Stimulated activated CD8-positive, alpha-beta memory T cell treated with anti-CD3 and anti-CD28 coated beads, Interleukin-12 subunit alpha, Interleukin-12 subunit beta, amount 100 ng/mL, for 24 hours (primary cell): ENCODE results near the gene AGK.

Experiments
- DNase-seq: peaks from one replicate; pipeline ENCODE4 v3.0.0-alpha.2; 2020; ENCODE audit errors: extremely low read depth

Gene AGK

DNA sequence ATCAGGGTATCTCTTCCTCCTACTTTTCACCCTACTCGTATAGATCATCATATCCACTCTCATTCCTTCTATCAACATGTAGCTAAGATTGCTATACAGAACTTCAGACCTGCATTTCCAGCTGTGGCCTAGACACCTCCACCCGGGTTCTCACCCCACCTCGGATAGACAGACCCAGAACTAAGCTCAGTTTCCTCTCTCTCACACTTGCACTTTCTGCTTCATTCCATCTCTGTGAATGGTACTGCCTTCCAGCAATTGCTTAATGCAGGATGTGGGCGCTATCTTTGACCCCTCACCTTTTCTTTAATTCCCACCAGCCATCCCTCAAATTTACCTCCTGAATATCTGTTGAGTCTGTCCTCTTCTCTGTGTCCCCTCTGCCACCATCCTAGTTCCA, 35.7 kb downstream of the AGK start:
- DNase-seq, result no peak

DNA sequence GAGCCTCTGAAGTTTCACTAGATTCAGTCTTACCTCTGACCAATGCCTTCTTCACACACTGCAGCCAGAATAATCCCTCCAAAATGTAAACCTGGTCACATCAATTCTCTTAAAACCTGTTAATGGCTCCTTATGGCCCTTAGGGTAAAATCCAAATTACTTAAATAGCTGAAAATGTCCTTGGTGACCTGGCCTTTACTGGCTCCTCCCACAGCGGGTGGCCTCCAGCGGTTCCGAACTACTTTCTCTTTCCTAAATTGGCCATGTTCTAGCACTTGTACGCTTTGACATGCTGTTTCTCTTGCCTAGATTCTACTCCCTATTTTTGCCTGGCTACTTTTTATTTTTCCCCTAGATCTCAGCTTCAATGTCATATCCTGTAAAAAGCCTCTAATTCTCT, 36.1 kb downstream of the AGK start:
- no peak for DNase-seq

DNA sequence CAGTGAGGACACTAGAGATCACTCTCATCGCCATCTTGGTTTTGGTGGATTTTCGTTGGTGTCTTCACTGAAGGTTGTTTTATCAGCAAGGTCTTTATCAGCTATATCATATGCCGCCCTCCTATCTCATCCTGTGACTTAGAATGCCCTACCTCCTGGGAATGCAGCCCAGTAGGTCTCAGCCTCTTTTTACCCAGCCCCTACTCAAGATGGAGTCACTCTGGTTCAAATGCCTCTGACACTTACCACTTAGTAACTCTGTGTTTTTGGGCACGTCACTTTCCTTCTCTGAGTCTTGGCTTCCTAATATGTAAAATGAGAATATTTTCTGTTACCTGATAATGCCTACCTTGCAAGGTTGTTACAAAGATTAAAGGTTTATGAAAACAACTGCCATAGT, 37.7 kb downstream of the AGK start:
- no peak for DNase-seq

DNA sequence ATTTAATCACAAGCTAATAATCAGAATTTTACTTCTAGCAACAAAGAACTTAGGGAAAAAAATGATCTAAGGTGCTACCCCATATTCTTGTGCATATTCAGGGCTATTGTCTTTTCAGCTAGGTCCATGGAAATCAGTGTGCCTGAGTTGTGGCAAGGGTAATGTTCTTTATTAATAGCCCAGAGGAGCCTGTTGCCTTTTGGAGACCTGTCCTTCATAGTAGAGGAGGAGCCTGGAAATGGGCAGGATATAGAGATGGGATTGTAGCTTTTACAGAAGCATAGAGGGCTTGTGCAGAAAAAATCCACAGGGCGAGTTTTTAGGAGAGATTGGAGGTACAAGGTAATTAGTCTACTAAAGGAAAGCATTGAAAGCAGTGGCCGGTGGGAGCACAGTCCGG, 38.9 kb downstream of the AGK start:
- no peak for DNase-seq

DNA sequence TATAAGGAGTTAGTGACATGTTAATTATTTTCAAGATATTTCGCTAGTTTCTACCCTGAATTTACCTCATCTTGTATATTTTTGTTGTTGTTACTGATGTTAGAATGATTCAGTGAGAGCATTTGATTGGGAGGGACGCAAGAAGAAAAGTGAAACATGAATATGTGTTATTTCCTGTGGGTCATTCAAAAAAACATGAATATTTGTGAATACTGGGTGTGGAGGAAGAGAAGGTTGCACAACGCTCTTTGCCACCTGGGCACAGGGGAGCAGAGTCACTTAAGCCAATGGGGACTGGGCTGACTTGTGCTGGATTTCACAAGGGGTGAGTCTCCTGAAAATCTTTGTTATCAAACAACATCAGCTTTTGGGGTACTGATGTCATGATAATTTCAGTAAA, 39.5 kb downstream of the AGK start:
- no peak for DNase-seq

DNA sequence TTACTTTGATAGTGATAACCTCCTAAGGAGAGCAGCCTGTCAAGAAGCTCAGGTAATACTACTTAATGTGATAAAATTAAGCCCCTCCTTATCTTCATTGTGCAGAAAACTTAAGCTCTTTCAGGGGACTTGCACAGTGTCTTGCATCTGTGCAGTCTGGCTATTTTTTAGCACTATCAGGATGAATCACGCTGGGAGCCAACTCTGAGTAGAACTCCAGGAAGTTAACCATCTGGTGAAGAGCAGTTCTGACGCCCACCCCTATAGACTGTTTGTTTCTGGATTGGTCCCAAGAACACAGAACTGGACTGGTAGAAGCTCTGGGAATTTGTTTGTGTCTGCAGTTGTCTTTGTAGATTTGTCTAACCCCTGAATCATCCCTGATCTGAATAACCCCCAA, 41.9 kb downstream of the AGK start:
- DNase-seq, result no peak

DNA sequence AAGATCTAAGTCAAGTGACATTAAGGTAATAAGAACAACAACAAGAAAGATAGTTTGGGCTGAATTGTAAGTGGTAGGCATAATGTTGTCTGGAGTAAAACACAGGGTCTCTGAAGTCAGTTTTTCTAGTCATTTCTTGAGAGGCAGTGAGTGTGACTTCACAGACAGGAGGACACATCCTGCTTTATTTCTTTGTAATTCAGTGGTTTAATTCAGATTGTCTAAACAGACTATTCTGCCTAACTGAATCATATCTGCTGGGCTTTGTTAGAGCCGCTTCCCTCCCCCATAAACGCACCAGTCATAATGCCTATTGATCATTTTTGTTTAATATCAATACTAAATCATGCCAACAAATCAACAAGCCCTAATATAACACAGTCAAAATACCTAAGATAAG, 46.8 kb downstream of the AGK start:
- DNase-seq, result no peak

DNA sequence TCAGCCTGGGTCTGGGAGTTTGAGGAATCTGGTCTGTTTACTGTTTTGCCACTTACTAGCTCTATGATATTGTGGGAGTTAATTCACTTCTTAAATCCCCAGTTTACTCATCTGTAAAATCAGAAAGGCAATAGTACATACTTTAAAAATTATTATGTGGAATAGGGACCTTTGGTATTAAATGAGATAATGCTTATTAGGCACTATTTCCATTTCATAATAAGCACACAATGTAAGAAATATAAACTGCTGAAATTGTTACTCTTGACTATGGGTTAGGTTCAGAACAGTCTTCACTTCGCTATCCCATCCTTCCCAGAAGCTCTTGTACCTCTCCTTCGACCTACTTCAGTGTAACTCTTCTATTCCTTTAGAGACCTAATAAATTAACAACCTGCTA, 47.2 kb downstream of the AGK start:
- DNase-seq, result no peak

DNA sequence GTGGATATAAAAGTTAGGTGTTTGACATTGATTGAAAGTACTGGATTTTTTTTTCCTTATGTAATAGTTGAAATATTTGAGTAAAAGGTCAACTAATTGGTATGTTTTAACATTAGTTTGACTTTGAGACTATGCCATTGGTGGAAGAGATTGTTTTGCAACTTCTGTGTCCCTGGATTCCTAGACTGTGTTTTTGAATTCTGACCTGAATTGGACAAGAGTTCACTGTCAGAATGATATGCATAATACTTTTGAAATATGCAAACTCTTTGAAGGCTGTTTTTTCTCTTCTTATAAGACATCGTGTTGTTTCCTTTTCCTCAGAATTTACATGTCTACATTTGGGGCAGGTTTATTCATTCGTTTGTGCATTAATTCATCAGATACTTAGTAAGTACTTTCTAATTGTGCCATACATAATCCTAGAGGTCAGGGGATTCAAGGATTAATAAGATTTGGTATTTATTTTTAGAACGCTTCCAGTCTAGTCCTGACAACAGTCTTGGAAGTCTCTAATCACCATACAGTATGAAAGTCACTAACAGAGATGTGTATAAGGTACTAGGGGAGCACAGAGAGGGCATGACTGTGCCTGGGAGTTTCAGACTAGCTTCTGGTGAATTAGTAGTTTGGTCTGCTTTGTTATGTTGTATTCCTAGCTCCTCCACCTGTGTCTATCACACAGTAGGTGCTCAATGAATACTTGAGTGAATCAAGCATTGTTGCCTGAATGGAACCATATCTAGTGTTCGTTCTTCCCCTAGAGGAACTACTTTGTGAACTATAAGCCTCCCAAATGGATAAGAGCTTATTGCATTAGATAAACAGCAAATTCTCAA, 49.2 kb downstream of the AGK start:
- DNase-seq, result no peak

DNA sequence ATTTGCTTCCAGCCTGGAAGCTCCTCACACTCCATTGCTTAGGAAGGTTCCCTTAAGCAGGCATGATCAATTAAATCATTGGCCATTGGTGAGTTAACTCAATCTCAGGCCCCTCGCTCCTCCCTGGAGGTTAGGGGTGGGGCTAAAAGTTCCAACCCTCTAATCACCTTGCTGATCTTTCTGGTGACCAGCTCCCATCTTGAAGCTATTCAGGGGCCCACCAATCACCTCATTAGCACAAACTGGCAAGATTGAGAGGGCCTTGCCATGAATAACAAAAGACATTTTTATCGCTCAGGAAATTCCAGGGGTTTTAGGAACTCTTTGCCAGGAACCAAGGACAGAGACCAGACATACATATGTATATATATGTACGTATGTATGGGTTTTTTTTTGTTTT, 58.4 kb downstream of the AGK start:
- DNase-seq, result no peak

DNA sequence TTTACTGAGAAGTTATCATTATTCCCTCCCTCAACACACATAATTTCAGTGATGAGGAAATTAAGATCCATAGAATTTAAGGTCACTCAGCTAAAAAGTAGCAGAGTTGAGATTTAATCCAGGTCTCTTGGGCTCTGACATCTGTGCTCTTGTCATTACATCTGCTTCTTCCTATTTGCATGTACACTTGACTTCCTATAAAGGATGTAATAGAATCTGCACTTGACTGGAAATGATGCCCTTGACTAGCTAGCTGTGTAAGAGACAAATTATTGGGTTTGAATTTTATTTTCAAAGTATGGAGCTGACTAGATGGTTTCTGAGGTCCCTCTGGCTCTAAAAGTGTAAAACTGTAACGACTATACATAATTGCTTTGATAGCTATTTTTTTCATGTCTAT, 59.5 kb downstream of the AGK start:
- no peak for DNase-seq

DNA sequence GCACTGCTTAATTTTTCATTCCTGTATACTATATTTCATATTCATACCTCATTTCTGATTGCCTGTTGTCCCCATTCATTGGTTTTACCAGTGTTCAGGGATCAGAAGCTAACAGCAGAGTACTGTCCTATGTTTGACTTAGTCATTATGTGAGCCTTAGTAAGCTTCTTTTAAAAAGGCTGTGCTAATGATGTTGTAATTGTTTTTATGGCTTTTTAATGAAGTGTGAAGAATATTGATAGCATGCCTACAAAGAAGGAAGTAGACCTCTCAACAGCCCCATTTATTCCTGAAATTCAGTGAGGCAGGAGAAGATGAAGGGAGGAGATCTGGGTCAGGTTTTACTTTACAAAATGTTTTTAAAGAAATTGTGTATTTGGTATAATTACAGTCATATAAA, 61.7 kb downstream of the AGK start:
- no peak for DNase-seq

DNA sequence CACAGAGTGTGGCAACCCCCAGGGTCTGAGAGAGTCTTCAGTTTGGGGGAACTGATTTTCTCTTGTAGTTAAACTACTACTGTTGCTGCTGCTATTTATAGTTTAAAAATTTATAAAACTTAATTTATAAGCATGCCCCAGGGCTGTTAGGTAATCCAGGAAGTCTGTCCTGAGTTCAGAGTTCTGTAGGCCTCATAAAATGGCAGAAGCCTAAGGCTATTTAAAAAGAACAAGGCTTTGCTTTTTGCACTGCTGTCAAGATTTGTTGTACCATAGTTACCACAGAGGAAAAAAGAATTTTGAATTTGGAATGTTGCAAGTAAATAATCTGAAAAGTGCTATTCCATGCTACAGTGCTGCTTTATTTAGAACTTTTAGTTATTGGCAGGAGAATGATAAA, 66.1 kb downstream of the AGK start:
- no peak for DNase-seq

DNA sequence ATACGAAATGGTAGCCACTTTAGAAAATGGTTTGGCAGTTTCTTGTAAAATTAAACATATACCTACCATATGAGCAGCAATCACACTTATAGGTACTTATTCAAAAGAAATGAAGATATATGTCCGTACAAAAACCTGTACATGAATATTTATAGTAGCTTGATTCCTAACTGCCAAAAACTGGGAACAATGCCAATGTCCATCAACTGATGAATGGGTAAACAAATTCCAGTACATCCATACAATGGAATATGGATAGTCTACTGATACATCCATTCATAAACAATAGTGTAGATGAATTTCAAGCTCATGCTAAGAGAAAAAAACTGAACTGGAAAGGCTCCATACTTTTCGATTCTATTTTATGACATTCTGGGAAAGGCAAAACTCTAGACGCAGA, 68.5 kb downstream of the AGK start:
- DNase-seq, result no peak

DNA sequence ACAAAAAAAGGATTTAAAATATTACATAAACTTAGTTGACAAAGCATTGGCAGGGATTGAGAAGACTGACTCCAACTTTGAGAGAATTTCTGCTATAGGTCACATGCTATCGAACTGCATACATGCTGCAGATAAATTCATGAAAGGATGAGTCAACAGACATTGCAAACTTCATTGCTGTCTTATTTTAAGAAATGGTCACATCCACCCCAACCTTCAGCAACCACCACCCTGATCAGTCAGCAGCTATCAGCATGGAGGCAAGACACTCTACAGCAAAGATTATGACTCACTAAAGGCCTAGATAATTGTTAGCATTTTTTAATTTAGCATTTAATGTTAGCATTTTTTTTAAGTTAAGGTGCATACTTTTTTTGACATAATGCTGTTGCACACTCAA, 73.6 kb downstream of the AGK start:
- no peak for DNase-seq

DNA sequence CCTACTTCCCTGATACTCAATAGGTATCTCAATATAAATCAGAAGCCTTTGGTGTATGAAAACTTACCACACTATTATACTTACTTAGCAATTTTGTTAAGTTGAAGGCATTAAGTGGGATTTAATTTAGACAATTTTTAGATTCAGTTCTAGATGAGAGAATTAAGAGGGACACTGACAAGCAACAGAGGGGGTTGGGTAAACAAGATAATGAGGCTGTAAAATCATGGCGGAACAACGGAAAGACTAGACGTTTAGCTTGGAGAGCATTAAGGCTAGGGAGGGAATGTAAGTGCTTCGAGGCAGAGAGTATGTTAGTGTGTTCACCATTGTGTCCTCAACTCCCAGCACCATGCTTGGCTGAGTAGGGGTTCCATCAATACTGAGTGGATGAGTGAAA, 79.4 kb downstream of the AGK start:
- no peak for DNase-seq

DNA sequence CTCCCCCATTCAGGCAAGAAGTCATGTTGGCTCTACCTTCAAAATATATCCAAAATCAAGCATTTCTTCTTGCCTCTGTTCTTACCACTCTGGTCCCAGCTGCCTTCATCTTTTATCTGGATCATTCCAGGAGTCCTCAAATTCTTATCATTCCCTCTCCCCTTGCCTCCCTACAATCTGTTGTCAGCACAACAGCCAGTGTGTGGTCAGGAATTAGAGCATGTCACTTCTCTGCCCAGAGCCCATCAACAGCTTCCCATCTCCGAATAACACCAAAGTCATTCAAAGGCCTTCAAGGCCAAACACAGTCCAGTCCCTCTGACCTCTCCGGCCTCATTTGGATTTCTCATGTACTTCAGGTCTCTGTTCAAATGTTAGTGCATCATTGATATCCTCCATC, 80.3 kb downstream of the AGK start:
- DNase-seq, result no peak

DNA sequence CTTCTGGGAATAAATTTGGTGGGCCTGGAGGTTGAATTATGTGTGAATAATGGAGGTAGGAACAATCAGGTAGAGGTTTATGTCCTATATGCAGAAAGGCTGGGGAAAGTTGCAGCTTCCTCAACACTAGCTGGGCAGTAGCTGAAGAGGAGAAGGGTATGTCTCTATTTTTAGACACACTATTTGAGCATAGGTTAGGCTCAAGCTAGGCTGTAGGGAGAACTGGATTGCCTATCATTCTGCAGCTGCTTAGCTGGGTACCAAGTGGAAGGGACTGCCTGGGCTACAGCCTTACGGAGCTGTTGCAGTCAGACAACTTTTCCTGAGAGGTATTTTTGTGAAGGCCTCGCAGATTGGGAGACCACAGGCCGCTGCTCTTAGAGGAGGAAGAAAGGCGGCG, 82.9 kb downstream of the AGK start:
- no peak for DNase-seq

DNA sequence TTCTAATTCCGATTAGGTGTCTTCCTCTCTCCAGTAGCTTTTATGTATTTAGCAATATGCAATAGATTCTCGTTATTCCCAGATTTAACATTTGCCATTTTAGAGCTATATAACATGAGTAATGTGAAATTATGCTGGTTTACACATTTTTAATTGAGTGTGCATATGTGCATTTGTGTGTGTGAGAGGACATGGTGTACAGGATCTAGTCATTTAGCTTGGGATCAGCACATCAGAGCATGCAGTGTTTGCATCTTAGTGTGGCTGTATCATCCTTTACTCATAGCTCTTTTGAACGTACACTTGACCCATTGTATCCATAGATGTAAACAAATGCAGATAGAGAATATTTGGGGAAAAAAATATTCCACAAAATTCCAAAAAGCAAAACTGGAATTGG, 84.8 kb downstream of the AGK start:
- no peak for DNase-seq

DNA sequence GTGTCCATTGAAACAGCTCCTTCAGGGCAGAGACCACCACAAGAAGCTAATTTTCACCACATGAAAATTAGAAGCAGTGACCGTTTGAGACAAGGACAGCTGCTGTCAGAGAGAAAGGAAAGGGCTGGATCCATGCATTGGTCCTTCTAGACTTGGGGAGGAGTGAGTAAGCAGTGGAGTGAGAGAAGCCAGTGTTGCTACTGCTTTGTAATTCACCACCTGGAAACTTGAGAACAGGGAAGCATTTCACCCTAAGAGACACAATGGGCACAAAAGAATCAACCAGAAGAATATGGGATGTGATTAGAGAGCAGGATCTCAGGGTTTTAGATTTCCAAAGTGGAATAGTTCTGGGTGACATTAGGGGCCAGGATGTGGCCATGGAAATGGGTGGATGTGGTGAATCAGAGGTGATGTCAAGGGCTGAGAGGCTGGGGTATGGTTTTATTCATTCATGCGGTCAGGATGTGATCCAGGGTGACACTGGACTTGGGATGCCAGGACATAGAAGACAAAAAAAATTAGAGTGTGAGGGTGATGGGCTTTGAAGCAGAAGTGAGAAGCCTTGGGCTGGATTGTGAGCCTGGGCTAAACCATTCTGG, 89.1 kb downstream of the AGK start:
- no peak for DNase-seq

DNA sequence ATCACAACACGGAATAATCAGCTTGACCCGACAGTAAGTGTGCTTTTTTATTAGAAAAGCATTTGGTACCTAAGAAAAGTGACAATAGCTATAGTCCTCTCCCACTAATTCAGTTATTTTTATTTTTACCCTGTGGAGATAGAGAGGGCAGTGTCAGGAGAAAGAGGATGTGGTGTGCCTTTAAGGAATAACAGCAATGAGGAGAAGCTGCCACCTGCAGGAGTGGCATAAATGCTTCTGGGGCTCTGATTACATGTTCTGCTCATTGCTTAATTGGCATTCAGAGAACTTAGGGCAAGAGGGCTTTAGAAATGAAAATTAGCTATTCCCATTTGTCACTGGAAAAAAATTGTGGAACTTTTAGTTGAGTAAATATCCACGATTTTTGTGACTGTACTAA, 90.7 kb downstream of the AGK start:
- no peak for DNase-seq

DNA sequence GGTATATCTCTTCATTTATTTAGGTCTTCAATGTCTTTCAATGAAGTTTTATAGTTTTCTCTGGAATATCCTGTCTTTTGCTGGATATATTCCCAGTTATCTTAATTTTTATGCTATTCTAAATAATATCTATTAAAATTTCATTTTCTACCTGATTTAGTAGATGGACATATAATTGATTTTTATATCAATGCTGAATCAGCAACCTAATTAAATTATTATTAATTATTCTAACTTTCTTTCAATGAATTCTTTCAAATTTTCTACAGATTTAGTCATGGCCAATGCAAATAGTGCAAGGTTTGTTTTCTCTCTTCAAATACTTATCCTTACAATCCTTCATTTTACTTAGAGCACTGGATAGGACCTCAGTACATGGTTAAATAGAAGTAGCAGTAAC, 94.0 kb downstream of the AGK start:
- no peak for DNase-seq

DNA sequence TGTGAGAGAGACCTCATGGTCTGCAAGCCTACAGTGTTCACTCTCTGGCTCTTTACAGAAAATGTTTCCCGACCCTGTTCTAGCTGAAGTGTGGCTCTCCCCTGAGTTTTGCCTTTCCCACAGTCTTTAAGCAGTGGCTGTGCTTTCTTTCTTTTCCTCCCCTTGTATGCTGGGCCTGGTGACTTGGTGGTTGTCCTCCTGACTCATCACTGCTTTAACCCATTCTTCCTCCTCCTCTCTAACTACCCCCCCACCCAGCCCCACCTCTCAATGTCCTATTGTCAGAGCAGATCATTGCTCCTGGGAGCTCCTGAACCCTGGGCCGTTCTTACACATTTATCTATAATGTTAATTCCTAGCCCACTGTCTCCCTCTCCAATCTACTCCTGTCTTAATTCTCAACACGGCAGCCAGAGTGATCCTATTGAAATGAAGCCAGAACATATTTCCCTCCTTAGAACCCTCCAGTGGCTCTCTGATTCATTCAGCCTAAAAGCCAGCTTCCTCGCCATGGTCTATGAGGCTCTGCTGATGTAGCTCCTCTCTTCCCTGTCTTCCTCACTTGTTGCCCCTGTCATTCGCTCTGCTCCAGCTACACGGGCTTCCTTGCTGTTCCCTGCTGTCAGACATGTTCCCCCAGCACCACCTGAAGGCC, 95.7 kb downstream of the AGK start:
- no peak for DNase-seq
